Smooth muscle cell (in vitro differentiated cells): Measurements from ENCODE around the gene ITGA2. TPM values are rescaled to one million over a fixed set of nuclear protein-coding genes. Genes with fewer than 3 reads are reported as not detected.
"Not testable (repeated sequence)": the region's sequence is repeated elsewhere in the genome, so short reads cannot be mapped to it uniquely, and the experiment has no call there.

Experiments used
- DNase-seq: peaks from one replicate; lab custom pipeline; 2025; ENCODE audit not compliant: unreplicated experiment; lab: John Stamatoyannopoulos, UW
- H2AFZ ChIP-seq: fragments of 200-600 bp; sonication (generic); 2 replicates; pipeline ENCODE4 v1.6.0; 2016; ENCODE audit warnings: antibody characterized with exemption, low read depth, mild to moderate bottlenecking
- H3F3A ChIP-seq: fragments of 200-600 bp; sonication (generic); 2 replicates; pipeline ENCODE4 v1.6.0; 2017; ENCODE audit warnings: antibody characterized with exemption, low read depth
- H3K27ac ChIP-seq: fragments of 200-600 bp; sonication (generic); 2 replicates; pipeline ENCODE4 v1.5.1; 2016; ENCODE audit warnings: low read depth, mild to moderate bottlenecking
- H3K27me3 ChIP-seq: fragments of 200-600 bp; sonication (generic); 2 replicates; pipeline ENCODE4 v1.6.1; 2016; ENCODE audit warnings: low read depth, mild to moderate bottlenecking
- H3K36me3 ChIP-seq: fragments of 200-600 bp; sonication (generic); 2 replicates; pipeline ENCODE4 v1.5.1; 2016; ENCODE audit warnings: low read depth
- H3K4me1 ChIP-seq: fragments of 200-600 bp; sonication (generic); 2 replicates; pipeline ENCODE4 v1.5.1; 2016; ENCODE audit warnings: low read depth
- H3K4me2 ChIP-seq: fragments of 200-600 bp; sonication (generic); 2 replicates; pipeline ENCODE4 v1.6.0; 2016; ENCODE audit warnings: mild to moderate bottlenecking
- H3K4me3 ChIP-seq: fragments of 200-600 bp; sonication (generic); 2 replicates; pipeline ENCODE4 v1.5.1; 2016; ENCODE audit warnings: mild to moderate bottlenecking
- H3K79me2 ChIP-seq: fragments of 200-600 bp; sonication (generic); 2 replicates; pipeline ENCODE4 v1.6.0; 2016; ENCODE audit warnings: low read depth, mild to moderate bottlenecking
- H3K9ac ChIP-seq: fragments of 200-600 bp; sonication (generic); 2 replicates; pipeline ENCODE4 v1.6.0; 2016; ENCODE audit warnings: low read depth
- H3K9me3 ChIP-seq: fragments of 200-600 bp; sonication (generic); replicated peaks from 2 replicates; pipeline ENCODE4 v1.5.1; 2016; ENCODE audit warnings: low read depth
- H4K20me1 ChIP-seq: fragments of 200-600 bp; sonication (generic); 2 replicates; pipeline ENCODE4 v1.6.0; 2016; ENCODE audit warnings: low read depth
- CTCF ChIP-seq: fragments of 200-600 bp; sonication (generic); IDR thresholded peaks from 2 replicates; pipeline ENCODE4 v1.5.1; 2017; ENCODE audit warnings: borderline replicate concordance, mild to moderate bottlenecking, antibody characterized with exemption; ENCODE audit not compliant: insufficient read depth, poor library complexity, severe bottlenecking
- WGBS: methylation state at CpG from one replicate; pipeline ENCODE4 v1.1.7; 2016; ENCODE audit warnings: low lambda C conversion rate; 5-methylcytosine and 5-hydroxymethylcytosine counted together
- polyA plus RNA-seq: library from polyadenylated mRNA; unstranded; fragments of >200 nt; fragmentation: Nextera tagmentation; extraction: Ambion mirVana; gene quantifications from 2 replicates; pipeline ENCODE4 v1.2.1, GENCODE V29; 2016
- total RNA-seq: library from RNA; depleted of rRNA; stranded (reverse); fragments of >200 nt; gene quantifications from 2 replicates; pipeline ENCODE4 v1.2.3, GENCODE V29; 2014

The ITGA2 gene
- total and polyA plus RNA-seq, 2 experiments from 2014 or later: 1.5 to 19.2 TPM

DNA sequence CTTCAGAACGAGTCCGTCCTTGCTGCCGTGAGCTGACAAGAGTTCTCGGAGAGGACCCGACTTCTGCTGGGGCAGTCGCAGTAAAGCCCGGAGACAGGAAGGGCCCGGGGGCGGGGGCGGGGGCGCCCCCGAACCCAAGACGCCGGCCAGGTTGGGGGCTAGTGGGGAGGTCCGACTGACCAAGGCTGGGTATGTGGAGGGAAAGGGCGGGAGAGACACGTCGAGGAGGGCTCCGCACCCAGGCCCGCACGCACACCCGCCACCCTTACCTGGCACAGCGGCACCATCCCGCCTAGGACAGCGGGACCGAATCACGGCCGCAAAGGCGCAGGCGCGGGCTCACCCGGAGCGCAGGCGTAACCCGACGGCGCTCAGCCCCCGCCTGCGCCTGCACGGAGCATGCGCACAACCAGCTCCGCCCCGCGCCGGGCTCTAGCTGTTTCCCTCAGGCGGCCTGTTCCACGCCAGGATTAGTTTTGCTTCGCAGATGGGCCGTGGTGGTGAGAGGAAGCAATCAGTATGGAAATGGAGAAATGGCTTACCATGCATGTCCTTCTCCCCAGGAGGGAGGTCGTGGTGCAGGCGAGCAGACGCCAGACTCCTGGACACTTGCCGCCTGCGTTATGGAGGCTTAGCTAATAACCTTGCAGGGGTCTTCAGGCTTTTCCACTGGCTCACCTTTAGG is 120.4 kb downstream of the ITGA2 start, which contains the start of gene MOCS2:
TSS of gene MOCS2 (minus strand) at position 315 of the 685 bp plus-strand sequence. CDS start 2,583 bp downstream, outside the sequence.
- H3K27ac ChIP-seq: no peak within 1 kb of the TSS

DNA sequence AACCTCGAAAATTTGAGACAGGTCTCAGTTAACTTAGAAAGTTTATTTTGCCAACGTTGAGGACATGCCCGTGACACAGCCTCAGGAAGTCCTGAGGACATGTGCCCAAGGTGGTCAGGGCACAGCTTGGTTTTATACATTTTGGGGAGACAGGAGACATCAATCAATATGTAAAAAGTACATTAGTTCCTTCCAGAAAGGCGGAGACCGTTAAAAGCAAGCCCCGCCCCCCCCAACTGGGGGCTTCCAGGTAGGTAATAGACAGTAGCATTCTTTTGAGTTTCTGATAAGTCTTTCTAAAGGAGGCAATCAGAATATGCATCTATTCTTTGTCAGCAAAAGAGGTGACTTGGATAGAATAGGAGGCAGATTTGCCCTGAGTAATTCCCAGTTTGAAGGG is 121.0 kb downstream of the ITGA2 start:
- Histone ChIP-seq H2AFZ (peak overlapping the region; percentile 91), H4K20me1 (no peaks in the 10 kb centered on the region), H3K4me1 (peaks cover 10% of the 10 kb centered on the region), H3K4me2 (peak overlapping the region; percentile 93), H3K27me3 (no peaks in the 10 kb centered on the region), H3K27ac (no peak overlapping the region), H3F3A (no peaks in the 10 kb centered on the region), H3K79me2 (peaks cover 14% of the 10 kb centered on the region), H3K36me3 (no peaks in the 10 kb centered on the region), H3K9me3 (no peaks in the 10 kb centered on the region), H3K4me3 (peak overlapping the region; percentile 75), H3K9ac (peak overlapping the region; percentile 34)
- no peak for TF ChIP-seq CTCF
- no peak for DNase-seq
- 16% methylated on average over 6 of the region's 6 CpGs for WGBS

More for the DNA sequence above, 120.4 kb downstream of the ITGA2 start, which contains the start of gene MOCS2:
- H3K27me3 ChIP-seq: no peaks in the 10 kb centered on the region
- TF ChIP-seq CTCF: no peak
- 1% methylated on average over 47 of the region's 54 CpGs for WGBS
- H3K4me1 ChIP-seq: peaks cover 10% of the 10 kb centered on the region
- peaks cover 14% of the 10 kb centered on the region for H3K79me2 ChIP-seq
- H3F3A ChIP-seq: no peaks in the 10 kb centered on the region
- no peaks in the 10 kb centered on the region for H4K20me1 ChIP-seq
- H3K36me3 ChIP-seq: no peaks in the 10 kb centered on the region
- peak within 1 kb of the TSS; percentile 93 for H3K4me2 ChIP-seq
- no peaks in the 10 kb centered on the region for H3K9me3 ChIP-seq
- DNase-seq: peak; percentile 60
- peak within 1 kb of the TSS; percentile 34 for H3K9ac ChIP-seq
- H3K4me3 ChIP-seq: peak within 1 kb of the TSS; percentile 75
- peak within 1 kb of the TSS; percentile 91 for H2AFZ ChIP-seq

GRCh38 chr5:53111139-53111538 is 122.0 kb downstream of the ITGA2 start:
- no peaks in the 10 kb centered on the region for H3K36me3 ChIP-seq
- H3K27me3 ChIP-seq: no peaks in the 10 kb centered on the region
- no peaks in the 10 kb centered on the region for H3K9me3 ChIP-seq
- no peak overlapping the region for H3K27ac ChIP-seq
- H3K4me1 ChIP-seq: peaks cover 10% of the 10 kb centered on the region
- DNase-seq: no peak
- no peak overlapping the region for H2AFZ ChIP-seq
- no peak overlapping the region for H3K9ac ChIP-seq
- H3K79me2 ChIP-seq: peaks cover 14% of the 10 kb centered on the region
- H3F3A ChIP-seq: no peaks in the 10 kb centered on the region
- H3K4me3 ChIP-seq: no peak overlapping the region
- no peak overlapping the region for H3K4me2 ChIP-seq
- 94% methylated on average over 1 of the region's 1 CpG for WGBS
- no peak for TF ChIP-seq CTCF
- H4K20me1 ChIP-seq: no peaks in the 10 kb centered on the region

DNA sequence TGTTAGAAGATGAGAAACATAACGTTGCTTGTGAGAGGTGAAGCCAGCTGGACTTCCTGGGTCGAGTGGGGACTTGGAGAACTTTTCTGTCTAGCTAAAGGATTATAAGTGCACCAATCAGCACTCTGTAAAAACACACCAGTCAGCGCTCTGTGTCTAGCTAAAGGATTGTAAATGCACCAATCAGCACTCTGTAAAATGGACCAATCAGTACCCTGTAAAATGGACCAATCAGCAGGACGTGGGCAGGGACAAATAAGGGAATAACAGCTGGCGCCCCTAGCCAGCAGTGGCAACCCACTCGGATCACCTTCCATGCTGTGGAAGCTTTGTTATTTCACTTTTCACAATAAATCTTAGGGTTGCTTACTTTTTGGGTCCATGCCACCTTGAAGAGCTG is 123.2 kb downstream of the ITGA2 start:
- H3K9me3 ChIP-seq, H3K36me3 ChIP-seq, H4K20me1 ChIP-seq, H2AFZ ChIP-seq, H3K9ac ChIP-seq, H3K4me2 ChIP-seq, DNase-seq, H3K27ac ChIP-seq, H3F3A ChIP-seq, H3K4me3 ChIP-seq, H3K27me3 ChIP-seq: not testable (repeated sequence)
- peaks cover 10% of the 10 kb centered on the region for H3K4me1 ChIP-seq
- WGBS: 98% methylated on average over 6 of the region's 6 CpGs
- peaks cover 14% of the 10 kb centered on the region for H3K79me2 ChIP-seq
